Pons (tissue), 1 donor: ENCODE measurements around the gene ADAM23.

ENCODE experiments used
- DNase-seq: peaks from one replicate; pipeline ENCODE4 v3.0.0-alpha.2; 2016; ENCODE audit warnings: low spot score

Gene ADAM23

DNA sequence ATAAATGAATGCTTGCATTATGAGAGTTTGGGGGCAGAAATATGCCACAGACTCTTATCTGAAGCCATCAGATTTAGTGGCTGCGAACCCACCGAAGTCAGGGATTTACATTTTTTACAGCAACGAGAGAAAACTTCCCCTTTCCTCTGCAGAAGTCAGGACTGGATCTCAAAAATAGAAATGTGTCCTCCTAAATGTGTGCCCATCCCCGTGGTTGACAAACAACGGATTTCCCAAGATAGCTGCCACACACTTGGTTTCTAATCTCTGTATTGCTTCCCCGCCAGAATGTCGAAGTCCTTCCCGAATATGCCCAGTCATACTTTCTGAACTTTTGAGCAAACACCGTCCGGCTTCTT lies 879 bp upstream of the ADAM23 start:
- DNase-seq, result no peak

DNA sequence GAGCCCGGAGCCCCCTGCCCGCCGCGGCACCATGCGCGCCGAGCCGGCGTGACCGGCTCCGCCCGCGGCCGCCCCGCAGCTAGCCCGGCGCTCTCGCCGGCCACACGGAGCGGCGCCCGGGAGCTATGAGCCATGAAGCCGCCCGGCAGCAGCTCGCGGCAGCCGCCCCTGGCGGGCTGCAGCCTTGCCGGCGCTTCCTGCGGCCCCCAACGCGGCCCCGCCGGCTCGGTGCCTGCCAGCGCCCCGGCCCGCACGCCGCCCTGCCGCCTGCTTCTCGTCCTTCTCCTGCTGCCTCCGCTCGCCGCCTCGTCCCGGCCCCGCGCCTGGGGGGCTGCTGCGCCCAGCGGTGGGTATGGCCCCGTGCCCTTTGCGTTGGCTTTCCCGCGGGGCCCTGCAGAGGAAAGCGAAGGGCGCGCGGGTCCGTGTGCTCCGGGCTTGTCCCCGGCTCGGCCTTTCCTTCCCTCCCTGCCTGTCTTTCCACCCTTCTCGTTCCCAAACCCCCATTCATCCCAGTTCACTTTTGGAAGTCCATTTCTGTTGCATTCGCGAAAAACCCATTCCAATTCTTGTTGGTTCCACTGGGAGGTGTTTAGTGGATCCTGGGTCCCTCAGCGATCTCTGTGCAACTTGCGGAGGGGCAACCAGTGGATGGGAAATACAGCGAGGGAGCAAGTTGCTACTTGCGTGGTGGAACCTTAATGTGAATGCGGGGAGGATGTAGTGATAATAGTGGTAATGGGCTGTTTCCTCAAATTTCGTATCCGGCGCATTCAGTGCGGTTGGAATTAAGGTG lies 599 bp downstream of the ADAM23 start:
- DNase-seq, result peak; percentile 17

DNA sequence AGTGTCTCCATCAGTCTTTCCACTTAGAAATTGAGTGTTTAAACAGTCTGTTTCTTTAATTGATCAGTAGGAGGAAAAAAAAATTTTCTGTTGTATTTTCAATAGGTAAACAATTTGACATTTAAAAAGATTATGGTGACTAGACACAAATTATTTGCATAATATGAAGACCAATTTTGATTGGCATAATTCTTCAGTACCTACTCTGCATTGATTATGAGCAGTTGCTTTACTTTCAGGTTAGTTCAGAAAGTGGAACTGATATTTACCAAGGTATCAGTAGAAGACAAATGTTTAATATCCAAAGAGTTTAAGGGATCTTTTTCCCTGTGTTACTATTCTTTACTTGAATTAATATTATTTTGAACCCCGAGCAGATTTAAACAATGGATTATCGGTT lies 2.6 kb downstream of the ADAM23 start:
- DNase-seq, result no peak

DNA sequence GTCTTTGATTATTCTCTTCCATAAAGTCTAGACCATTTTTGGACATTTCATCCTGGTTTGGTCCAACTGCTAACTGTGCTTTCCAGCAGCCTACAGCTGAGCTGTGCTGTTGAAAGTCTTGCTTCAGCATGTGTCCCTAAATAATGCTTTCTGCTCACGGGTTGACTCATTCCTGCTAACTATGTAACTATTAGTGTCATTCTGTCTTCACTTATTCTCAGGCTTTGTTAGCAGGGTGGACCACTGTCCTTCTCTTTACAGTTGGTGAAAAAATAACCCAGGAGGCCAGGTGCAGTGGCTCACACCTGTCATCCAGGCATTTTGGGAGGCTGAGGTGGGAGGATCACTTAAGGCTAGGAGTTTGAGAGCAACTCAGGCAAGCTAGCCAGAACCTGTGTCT lies 8.9 kb downstream of the ADAM23 start:
- no peak for DNase-seq

DNA sequence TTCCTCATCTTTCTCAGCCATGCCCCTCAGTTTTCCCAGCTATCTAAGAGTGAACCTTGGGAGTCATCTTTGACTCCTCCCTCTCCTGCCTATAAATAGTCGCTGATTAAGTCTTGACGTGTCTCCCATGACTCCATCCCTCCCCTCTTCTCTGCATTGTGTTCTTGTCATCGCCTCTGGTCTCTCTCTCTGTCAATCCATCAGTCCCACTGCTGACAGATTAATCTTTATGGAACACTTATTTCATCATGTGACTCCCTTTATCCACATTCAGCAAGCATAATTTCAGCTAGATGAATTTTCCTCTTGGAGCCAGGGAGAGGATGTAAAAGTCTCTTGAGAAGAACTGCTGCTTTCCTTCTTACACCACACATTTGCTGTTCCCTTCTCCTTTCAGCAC lies 9.4 kb downstream of the ADAM23 start:
- DNase-seq, result no peak

DNA sequence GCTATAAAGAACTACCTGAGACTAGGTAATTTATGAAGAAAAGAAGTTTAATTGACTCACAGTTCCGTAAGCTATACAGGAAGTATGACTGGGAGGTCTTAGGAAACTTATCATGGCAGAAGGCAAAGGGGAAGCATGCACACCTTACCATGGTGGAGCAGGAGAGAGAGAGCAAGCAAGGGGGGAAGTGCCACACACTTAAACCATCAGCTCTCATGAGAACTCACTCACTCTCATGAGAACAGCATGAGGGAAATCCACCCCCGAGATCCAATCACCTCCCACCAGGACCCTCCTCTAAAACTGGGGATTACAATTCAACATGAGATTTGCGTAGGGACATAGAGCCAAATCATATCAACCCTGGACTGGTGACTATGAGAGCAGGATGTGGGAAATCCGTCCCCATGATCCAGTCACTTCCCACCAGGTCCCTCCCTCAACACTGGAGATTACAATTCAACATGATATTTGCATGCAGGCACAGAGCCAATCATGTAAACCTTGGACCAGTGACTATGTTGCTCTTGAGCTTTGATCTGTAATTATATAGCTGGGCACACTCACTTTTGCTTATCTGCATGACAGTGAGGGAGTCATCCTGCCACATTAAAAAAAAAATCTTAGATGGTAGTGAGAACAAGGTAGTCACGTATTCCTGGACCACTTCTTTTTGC lies 12.9 kb downstream of the ADAM23 start:
- no peak for DNase-seq

DNA sequence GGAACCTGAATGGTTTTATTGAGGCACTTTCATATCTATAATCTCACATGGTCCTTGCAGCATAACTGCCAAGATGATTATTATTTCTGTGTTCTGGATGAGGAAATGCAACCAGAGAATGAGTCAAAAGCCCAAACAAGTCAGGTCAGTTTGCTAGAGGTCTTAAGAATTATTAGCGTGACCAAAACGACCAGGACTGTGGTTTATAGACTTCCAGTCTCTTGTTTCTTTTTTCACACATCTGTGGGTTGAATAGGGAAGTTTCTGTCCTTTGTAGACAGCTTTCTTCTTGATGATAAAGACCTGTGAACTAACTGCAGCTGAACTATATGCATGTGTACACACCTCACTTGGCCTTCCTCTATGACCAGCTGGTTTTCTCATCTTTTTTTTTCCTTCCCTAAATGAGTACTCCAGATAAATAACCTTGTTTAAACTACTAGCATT lies 13.9 kb downstream of the ADAM23 start:
- no peak for DNase-seq

DNA sequence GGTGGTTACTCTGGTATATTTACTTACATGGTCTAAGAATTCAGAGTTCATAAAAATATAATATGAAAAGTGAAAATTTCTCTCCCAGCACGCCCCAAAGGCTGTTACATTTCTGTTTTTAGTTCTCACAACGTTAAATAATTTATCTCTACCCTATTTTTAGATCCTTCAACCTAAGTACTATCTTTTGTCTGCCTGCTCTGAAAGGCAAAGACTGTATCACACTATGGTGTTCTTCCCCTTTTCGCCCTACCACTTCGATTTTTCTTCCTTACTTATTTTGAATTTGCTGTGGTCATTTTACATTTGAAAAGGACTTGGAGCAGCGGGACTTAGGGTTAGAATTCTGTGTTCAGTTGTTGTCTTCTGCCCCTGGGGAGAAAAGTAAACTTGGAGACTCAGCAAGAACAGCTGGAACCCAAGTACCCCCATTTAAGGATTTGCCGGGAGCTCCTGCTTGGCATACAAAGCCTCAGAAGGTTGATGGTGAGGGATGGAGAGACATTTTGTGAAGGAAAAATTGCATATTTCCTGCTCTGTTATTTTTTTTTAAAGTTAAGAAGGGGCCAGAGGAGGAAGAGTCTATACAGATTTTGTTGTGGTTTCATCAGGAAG lies 19.0 kb downstream of the ADAM23 start:
- DNase-seq, result no peak

- DNase-seq, result no peak
Observed at GRCh38 chr2:206463685-206464084, 20.4 kb downstream of the ADAM23 start.

GRCh38 chr2:206464597-206464996 lies 21.3 kb downstream of the ADAM23 start:
- DNase-seq, result no peak

- no peak for DNase-seq
Observed at GRCh38 chr2:206471524-206472062, 28.3 kb downstream of the ADAM23 start.

DNA sequence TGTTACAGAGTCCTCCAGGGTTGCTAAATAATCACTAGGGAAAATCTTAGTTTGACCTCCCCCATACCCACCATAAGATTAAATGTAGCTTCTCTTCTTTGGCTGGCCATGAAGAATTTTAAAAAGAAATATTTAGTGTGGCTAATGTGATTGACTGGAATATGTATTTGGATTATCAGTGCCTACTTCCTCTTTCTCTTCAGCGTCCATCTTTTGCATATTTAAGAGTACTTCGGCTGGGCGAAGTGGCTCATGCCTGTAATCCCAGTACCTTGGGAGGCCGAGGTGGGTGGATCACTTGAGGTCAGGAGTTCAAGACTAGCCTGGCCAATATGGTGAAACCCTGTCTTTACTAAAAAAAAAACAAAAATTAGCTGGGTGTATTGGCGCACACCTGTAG lies 28.8 kb downstream of the ADAM23 start:
- DNase-seq, result no peak

- DNase-seq, result no peak
Observed at GRCh38 chr2:206474099-206474498, 30.8 kb downstream of the ADAM23 start.

- DNase-seq, result no peak
Observed at GRCh38 chr2:206477296-206477695, 34.0 kb downstream of the ADAM23 start.

DNA sequence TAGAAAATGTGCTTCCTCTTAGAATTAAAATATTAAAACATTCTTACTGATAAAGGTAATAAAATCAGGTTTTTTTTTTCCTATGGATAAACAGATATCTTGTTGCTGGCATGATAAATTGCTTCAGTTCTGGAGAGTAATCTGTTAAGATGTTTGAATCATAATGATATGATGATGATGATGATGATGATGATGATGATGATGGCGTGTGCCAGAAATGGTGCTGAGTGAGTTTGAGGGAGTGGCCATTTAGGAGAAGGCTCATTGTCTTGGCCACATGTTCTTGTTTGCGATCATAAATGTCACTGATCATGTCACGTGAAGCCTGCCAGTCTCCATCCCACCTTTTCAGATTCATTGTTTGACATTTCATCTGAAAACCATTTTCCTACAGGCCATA lies 35.0 kb downstream of the ADAM23 start:
- DNase-seq, result no peak

DNA sequence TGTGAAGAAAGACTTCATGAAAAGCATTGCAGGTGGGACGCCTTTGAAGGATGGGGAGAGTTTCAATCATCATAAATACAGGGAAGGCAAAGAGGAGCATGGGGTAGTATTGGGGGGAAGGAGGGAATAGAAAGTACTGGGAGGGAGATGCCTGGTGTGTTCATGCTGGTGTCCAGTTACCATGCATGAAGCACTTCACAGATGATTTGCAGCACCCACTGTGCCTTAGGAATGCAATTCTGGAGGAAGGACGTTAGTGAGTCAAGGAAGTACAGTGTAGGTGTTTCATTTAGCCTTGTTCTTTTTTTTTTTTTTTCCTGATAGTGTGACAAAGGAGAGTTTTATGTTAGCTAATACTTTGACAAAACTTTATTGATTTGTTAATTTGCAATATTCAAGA lies 36.8 kb downstream of the ADAM23 start:
- DNase-seq, result no peak

- DNase-seq, result no peak
Observed at GRCh38 chr2:206480620-206481019, 37.3 kb downstream of the ADAM23 start.

DNA sequence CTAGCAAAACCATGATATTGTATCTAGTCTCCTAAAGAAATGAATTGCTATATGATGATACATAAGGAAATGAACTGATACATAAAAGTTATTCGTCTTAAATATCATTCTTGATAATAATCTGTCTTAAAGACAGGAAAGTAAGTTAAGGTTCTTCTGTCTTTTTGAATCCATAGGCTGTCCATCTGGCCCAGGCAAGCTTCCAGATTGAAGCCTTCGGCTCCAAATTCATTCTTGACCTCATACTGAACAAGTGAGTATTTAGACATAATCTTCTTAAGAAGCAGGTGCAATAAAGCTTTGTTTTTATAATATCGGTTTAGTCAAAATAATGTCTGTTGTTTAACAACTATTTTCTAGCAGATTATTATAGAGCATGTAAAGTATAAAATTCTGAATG lies 37.7 kb downstream of the ADAM23 start:
- no peak for DNase-seq

- DNase-seq, result no peak
Observed at GRCh38 chr2:206482123-206482522, 38.8 kb downstream of the ADAM23 start.

- no peak for DNase-seq
Observed at GRCh38 chr2:206482633-206483032, 39.3 kb downstream of the ADAM23 start.

GRCh38 chr2:206488053-206488452 lies 44.7 kb downstream of the ADAM23 start:
- no peak for DNase-seq

GRCh38 chr2:206488623-206489022 lies 45.3 kb downstream of the ADAM23 start:
- no peak for DNase-seq

DNA sequence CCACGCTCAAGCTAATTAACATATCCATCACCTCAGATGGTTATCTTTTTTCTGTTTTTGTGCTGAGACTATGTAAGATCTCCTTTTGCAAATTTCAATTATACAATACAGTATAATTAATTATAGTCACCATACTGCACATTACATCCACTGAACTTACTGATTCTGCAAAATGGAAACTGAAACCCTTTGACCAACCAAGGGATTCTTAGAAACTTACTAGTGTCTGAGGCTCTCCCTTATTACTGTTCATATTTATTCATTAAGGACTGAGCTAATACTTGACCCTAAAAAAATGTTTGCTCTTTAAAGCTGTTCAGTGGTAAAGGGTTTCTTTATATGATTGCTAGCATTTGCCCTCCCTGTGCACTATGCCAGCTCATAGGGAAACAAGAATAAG lies 50.7 kb downstream of the ADAM23 start:
- DNase-seq, result no peak
